Measurements from ENCODE around the gene SOCS6.
"Not testable (repeated sequence)": the region's sequence is repeated elsewhere in the genome, so short reads cannot be mapped to it uniquely, and the experiment has no call there.

The SOCS6 gene

GRCh38 chr18:70288851-70289328 is at the start of gene SOCS6:
TSS of gene SOCS6 (plus strand) at chr18:70289045. CDS start at chr18:70324669, 35,624 bp downstream.
- DNase-seq: peak; percentile 8

GRCh38 chr18:70243131-70243929 is 45.5 kb upstream of the SOCS6 start:
- DNase-seq: no peak

- DNase-seq: no peak
These were observed 42.8 kb upstream of the SOCS6 start for GRCh38 chr18:70246061-70246466.

GRCh38 chr18:70249118-70249517 is 39.7 kb upstream of the SOCS6 start:
- no peak for DNase-seq

GRCh38 chr18:70249861-70250260 is 39.0 kb upstream of the SOCS6 start:
- not testable (repeated sequence) for DNase-seq

GRCh38 chr18:70250781-70251180 is 38.1 kb upstream of the SOCS6 start:
- no peak for DNase-seq

- DNase-seq: no peak
These were observed 32.7 kb upstream of the SOCS6 start for GRCh38 chr18:70256184-70256583.

- no peak for DNase-seq
These were observed 31.9 kb upstream of the SOCS6 start for GRCh38 chr18:70256994-70257393.

GRCh38 chr18:70258243-70258642 is 30.6 kb upstream of the SOCS6 start:
- no peak for DNase-seq

- no peak for DNase-seq
These were observed 28.2 kb upstream of the SOCS6 start for GRCh38 chr18:70260683-70261082.

- DNase-seq: no peak
These were observed 27.6 kb upstream of the SOCS6 start for GRCh38 chr18:70261141-70261788.

- DNase-seq: no peak
These were observed 25.5 kb upstream of the SOCS6 start for GRCh38 chr18:70263336-70263735.

- no peak for DNase-seq
These were observed 17.1 kb upstream of the SOCS6 start for GRCh38 chr18:70271742-70272141.

- DNase-seq: no peak
These were observed 15.8 kb upstream of the SOCS6 start for GRCh38 chr18:70273021-70273420.

- DNase-seq: no peak
These were observed 12.2 kb upstream of the SOCS6 start for GRCh38 chr18:70276416-70277191.

GRCh38 chr18:70279470-70279869 is 9.4 kb upstream of the SOCS6 start:
- DNase-seq: no peak

- no peak for DNase-seq
These were observed 8.6 kb upstream of the SOCS6 start for GRCh38 chr18:70280007-70280925.

- DNase-seq: no peak
These were observed 3.7 kb upstream of the SOCS6 start for GRCh38 chr18:70284976-70285620.

- DNase-seq: no peak
These were observed 1.1 kb upstream of the SOCS6 start for GRCh38 chr18:70287731-70288130.

GRCh38 chr18:70288171-70288850 is 534 bp upstream of the SOCS6 start:
- no peak for DNase-seq
